MM.1S (cell line): ENCODE measurements around the gene CACNG4.

Source experiments
- DNase-seq: peaks from one replicate; pipeline ENCODE4 v3.0.0-alpha.2; 2015
- H2AFZ ChIP-seq: fragments of 300-600 bp; sonication (generic); 2 replicates; pipeline ENCODE4 v1.6.0; 2016; ENCODE audit warnings: antibody characterized with exemption, low read length
- H3F3A ChIP-seq: fragments of 300-600 bp; sonication (generic); 2 replicates; pipeline ENCODE4 v1.6.1; 2016; ENCODE audit warnings: mild to moderate bottlenecking, antibody characterized with exemption, low read length, moderate library complexity, mixed read lengths; ENCODE audit not compliant: insufficient read depth
- H3K27ac ChIP-seq: fragments of 300-600 bp; sonication (generic); 2 replicates; pipeline ENCODE4 v1.5.1; 2016; ENCODE audit warnings: mild to moderate bottlenecking, low read length
- H3K27me3 ChIP-seq: fragments of 300-600 bp; sonication (generic); replicated peaks from 2 replicates; pipeline ENCODE4 v1.6.0; 2016; ENCODE audit warnings: low read length; ENCODE audit not compliant: insufficient read depth
- H3K36me3 ChIP-seq: fragments of 300-600 bp; sonication (generic); replicated peaks from 2 replicates; pipeline ENCODE4 v1.6.1; 2016; ENCODE audit warnings: mild to moderate bottlenecking, low read length, mixed read lengths; ENCODE audit not compliant: insufficient read depth
- H3K4me1 ChIP-seq: fragments of 300-600 bp; sonication (generic); 2 replicates; pipeline ENCODE4 v1.6.1; 2016; ENCODE audit warnings: low read length, mixed read lengths
- H3K4me2 ChIP-seq: fragments of 300-600 bp; sonication (generic); 2 replicates; pipeline ENCODE4 v1.6.0; 2016; ENCODE audit warnings: low read depth, low read length
- H3K4me3 ChIP-seq: fragments of 300-600 bp; sonication (generic); 2 replicates; pipeline ENCODE4 v1.5.1; 2016; ENCODE audit warnings: low read length, mixed read lengths
- H3K79me2 ChIP-seq: fragments of 300-600 bp; sonication (generic); 2 replicates; pipeline ENCODE4 v1.6.1; 2016; ENCODE audit warnings: mixed run types, low read length, mixed read lengths
- H3K9ac ChIP-seq: fragments of 300-600 bp; sonication (generic); 2 replicates; pipeline ENCODE4 v1.6.1; 2016; ENCODE audit warnings: low read length, mixed read lengths
- H3K9me2 ChIP-seq: fragments of 300-600 bp; sonication (generic); replicated peaks from 2 replicates; pipeline ENCODE4 v1.6.1; 2016; ENCODE audit warnings: mild to moderate bottlenecking, low read length, mixed read lengths; ENCODE audit not compliant: insufficient read depth
- H3K9me3 ChIP-seq: fragments of 300-600 bp; sonication (generic); replicated peaks from 2 replicates; pipeline ENCODE4 v1.6.1; 2016; ENCODE audit warnings: mild to moderate bottlenecking, low read length, mixed read lengths; ENCODE audit not compliant: insufficient read depth
- H4K20me1 ChIP-seq: fragments of 300-600 bp; sonication (generic); 2 replicates; pipeline ENCODE4 v1.6.1; 2016; ENCODE audit warnings: mild to moderate bottlenecking, low read length, moderate library complexity, mixed read lengths; ENCODE audit not compliant: insufficient read depth
- CTCF ChIP-seq: fragments of 300-600 bp; sonication (generic); IDR thresholded peaks from 2 replicates; pipeline ENCODE4 v1.5.1; 2016; ENCODE audit warnings: antibody characterized with exemption, low read length, mixed read lengths
- EZH2 ChIP-seq: fragments of 300-600 bp; sonication (generic); optimal IDR thresholded peaks from 2 replicates; pipeline ENCODE3; 2017; ENCODE audit warnings: low read depth, mild to moderate bottlenecking, antibody characterized with exemption, low read length, mixed read lengths
- EZH2phosphoT487 ChIP-seq: fragments of 300-600 bp; sonication (generic); IDR thresholded peaks from 2 replicates; pipeline ENCODE4 v1.6.1; 2018; ENCODE audit warnings: antibody characterized with exemption, low read length

The CACNG4 gene

DNA sequence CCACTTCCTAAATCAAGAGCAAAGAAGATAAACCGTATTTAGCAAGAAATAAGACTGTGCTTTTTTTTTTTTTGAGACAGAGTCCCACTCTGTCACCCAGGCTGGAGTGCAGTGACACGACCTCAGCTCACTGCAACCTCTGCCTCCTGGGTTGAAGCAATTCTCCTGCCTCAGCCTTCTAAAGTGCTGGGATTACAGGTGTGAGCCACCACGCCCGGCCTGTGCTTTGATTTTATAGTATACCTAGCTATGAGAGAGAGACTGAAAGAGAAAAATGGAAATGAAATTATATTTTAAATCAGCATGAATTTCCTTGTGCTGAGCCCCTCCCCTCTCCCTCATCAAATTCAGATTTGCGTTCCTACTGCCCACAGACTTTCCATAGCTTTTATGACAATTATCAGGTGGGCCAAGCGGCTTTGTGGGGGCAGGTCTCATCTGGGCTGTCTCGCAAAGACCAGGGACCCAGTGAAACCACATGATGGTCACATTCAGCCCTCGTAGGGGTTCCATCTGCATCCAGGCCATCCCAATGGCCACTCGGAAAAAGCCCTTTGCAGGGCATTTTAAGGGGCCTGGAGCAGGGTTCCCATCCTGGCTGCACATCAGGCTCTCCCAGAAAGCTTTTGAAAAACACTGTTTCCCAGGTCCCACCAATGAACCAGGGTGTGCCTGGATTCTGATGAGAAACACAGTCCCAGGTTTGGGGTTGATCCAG, 88.4 kb downstream of the CACNG4 start:
- H3K27ac ChIP-seq, result no peak overlapping the region
- no peak for TF ChIP-seq CTCF
- no peak for TF ChIP-seq EZH2
- no peak for TF ChIP-seq EZH2phosphoT487
- no peaks in the 10 kb centered on the region for H3K27me3 ChIP-seq
- H4K20me1 ChIP-seq, result no peaks in the 10 kb centered on the region
- no peak overlapping the region for H3K4me3 ChIP-seq
- no peaks in the 10 kb centered on the region for H3K9me2 ChIP-seq
- H3K9me3 ChIP-seq, result no peaks in the 10 kb centered on the region
- no peaks in the 10 kb centered on the region for H3K36me3 ChIP-seq
- no peaks in the 10 kb centered on the region for H3K79me2 ChIP-seq
- no peak overlapping the region for H3K4me2 ChIP-seq
- H3F3A ChIP-seq, result no peaks in the 10 kb centered on the region
- DNase-seq, result no peak
- H3K4me1 ChIP-seq, result no peaks in the 10 kb centered on the region
- H2AFZ ChIP-seq, result no peak overlapping the region
- no peak overlapping the region for H3K9ac ChIP-seq

- no peaks in the 10 kb centered on the region for H4K20me1 ChIP-seq
- TF ChIP-seq EZH2 (no peak), CTCF (no peak), EZH2phosphoT487 (no peak)
- no peak for DNase-seq
- H3K4me3 ChIP-seq, result no peak overlapping the region
- H3K9me2 ChIP-seq, result no peaks in the 10 kb centered on the region
- no peak overlapping the region for H2AFZ ChIP-seq
- no peak overlapping the region for H3K4me2 ChIP-seq
- H3K9me3 ChIP-seq, result no peaks in the 10 kb centered on the region
- no peak overlapping the region for H3K27ac ChIP-seq
- no peak overlapping the region for H3K9ac ChIP-seq
- no peaks in the 10 kb centered on the region for H3F3A ChIP-seq
- no peaks in the 10 kb centered on the region for H3K27me3 ChIP-seq
- H3K79me2 ChIP-seq, result no peaks in the 10 kb centered on the region
- no peaks in the 10 kb centered on the region for H3K4me1 ChIP-seq
- no peaks in the 10 kb centered on the region for H3K36me3 ChIP-seq
These were observed 89.0 kb downstream of the CACNG4 start for GRCh38 chr17:67053438-67054000.

DNA sequence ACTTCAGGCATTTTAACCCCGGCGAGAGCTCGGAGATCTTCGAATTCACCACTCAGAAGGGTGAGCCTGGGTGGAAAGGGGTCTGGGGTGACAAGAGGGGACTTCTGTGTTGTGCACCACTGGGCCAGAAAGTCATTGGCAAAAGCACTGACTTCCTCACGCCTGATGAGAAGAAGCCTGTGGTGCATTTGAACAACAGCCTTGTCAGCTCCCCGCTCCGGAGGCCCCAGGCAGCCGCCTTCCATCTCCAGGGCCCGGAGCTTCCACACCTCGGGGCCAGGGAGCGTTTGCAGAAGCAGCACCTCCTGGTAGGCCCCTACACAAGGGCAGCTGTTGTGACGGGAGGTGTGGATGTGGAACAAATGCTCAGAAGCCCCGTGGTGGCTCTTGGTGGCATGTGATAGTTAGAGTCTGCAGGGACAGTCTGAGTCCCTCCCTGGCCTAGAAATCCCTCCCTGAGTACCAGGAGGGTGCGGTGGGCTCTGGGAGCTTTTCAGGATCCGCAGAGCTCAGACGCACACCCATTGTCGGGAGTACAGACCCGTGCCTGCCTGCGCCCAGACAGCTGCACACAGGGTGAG, 89.6 kb downstream of the CACNG4 start:
- Histone ChIP-seq H3K9ac (no peak overlapping the region), H3K79me2 (no peaks in the 10 kb centered on the region), H3K9me2 (no peaks in the 10 kb centered on the region), H3K27ac (no peak overlapping the region), H2AFZ (no peak overlapping the region), H3K27me3 (no peaks in the 10 kb centered on the region), H3K4me2 (no peak overlapping the region), H4K20me1 (no peaks in the 10 kb centered on the region), H3F3A (no peaks in the 10 kb centered on the region), H3K4me1 (no peaks in the 10 kb centered on the region), H3K9me3 (no peaks in the 10 kb centered on the region), H3K4me3 (no peak overlapping the region), H3K36me3 (no peaks in the 10 kb centered on the region)
- no peak for TF ChIP-seq EZH2
- TF ChIP-seq CTCF, result no peak
- TF ChIP-seq EZH2phosphoT487, result no peak
- no peak for DNase-seq
